ENCODE data around the gene CDC34. TPM values are rescaled to one million over a fixed set of nuclear protein-coding genes. Genes with fewer than 3 reads are reported as not detected.

Gene CDC34
- total RNA-seq, 1 experiment from 2014 or later = 112 TPM

- H3K9me3 ChIP-seq (ENCODE audit: control insufficient read depth, low read depth, low read length) = no peaks in the 10 kb centered on the region
- H3K4me1 Mint-ChIP-seq = peaks cover 0 to 15% of the 10 kb centered on the region in 2 experiments; a peak in 2 of 4 replicates
- H3K9ac ChIP-seq (ENCODE audit: extremely low read depth, insufficient read length, low read length) = no peak overlapping the region
- H3K23me2 ChIP-seq (ENCODE audit: insufficient read length, low read depth, low read length, poor library complexity, severe bottlenecking) = peaks cover 9% of the 10 kb centered on the region
- no peaks in the 10 kb centered on the region for H4K20me1 ChIP-seq (ENCODE audit: control insufficient read depth, insufficient read depth, insufficient read length)
- H2BK15ac ChIP-seq (ENCODE audit: low read depth, low read length) = no peak overlapping the region
- no peak overlapping the region for H3K27ac ChIP-seq (ENCODE audit: insufficient read length, low read depth, low read length)
- H3K79me2 ChIP-seq (ENCODE audit: insufficient read depth, low read length) = no peaks in the 10 kb centered on the region
- H3K9me3 Mint-ChIP-seq = peaks cover 8 to 10% of the 10 kb centered on the region in 2 experiments; a peak in 4 of 5 replicates
- H4K91ac ChIP-seq (ENCODE audit: insufficient read length, low read depth, low read length) = no peak overlapping the region
- H3K56ac ChIP-seq (ENCODE audit: insufficient read length, low read depth, low read length) = no peak overlapping the region
- H3K4me2 ChIP-seq (ENCODE audit: insufficient read depth, insufficient read length, low read length) = peak overlapping the region; percentile 48
- H3T11ph ChIP-seq (ENCODE audit: low read length) = no peak overlapping the region
- no peaks in the 10 kb centered on the region for H3K4me1 ChIP-seq (ENCODE audit: insufficient read depth, low read length)
- WGBS (ENCODE audit: extremely low coverage, insufficient read length, low lambda C conversion rate) = no CpG with 5 or more reads among the region's 18 CpGs
- H4K5ac ChIP-seq (ENCODE audit: insufficient read length, low read depth, low read length) = no peak overlapping the region
- no peak overlapping the region for H2AK5ac ChIP-seq (ENCODE audit: insufficient read length, low read length)
- H3K27ac Mint-ChIP-seq = no peak overlapping the region
- no peak overlapping the region for H2BK5ac ChIP-seq (ENCODE audit: insufficient read length, low read length)
- H3K79me1 ChIP-seq (ENCODE audit: insufficient read depth, low read depth, low read length, poor library complexity, severe bottlenecking) = no peaks in the 10 kb centered on the region
- TF ChIP-seq CTCF (conservative IDR thresholded peaks at IDR 0.05) = no peak
- no peak overlapping the region for H3K14ac ChIP-seq (ENCODE audit: insufficient read depth, low read length)
- no peak for DNase-seq
- no peak overlapping the region for H3K4ac ChIP-seq (ENCODE audit: low read depth, low read length)
- H3K36me3 Mint-ChIP-seq (ENCODE audit: insufficient read depth in 1 of 3, low read depth in 3 of 3) = peaks cover 0 to 2% (median 0%) of the 10 kb centered on the region in 3 experiments; a peak in 2 of 7 replicates
- peaks cover 14% of the 10 kb centered on the region; the same call in 1 of the 2 replicates for H3K27me3 ChIP-seq (ENCODE audit: insufficient read depth, low read length)
- no peak overlapping the region for H2BK20ac ChIP-seq (ENCODE audit: low read depth, low read length, poor library complexity, severe bottlenecking)
- H2BK120ac ChIP-seq (ENCODE audit: low read depth, low read length, poor library complexity, severe bottlenecking) = no peak overlapping the region
- no peak overlapping the region for H4K8ac ChIP-seq (replicated peaks; ENCODE audit: insufficient read length, low read depth, low read length)
- H3K18ac ChIP-seq (ENCODE audit: insufficient read length, low read depth, low read length) = no peak overlapping the region
- H3K4me3 Mint-ChIP-seq = peak overlapping the region in 1 of 2 experiments; percentile 81; a peak in 3 of 5 replicates
- H3K27me3 Mint-ChIP-seq (ENCODE audit: low read depth) = peaks cover 53% of the 10 kb centered on the region
- H2AFZ ChIP-seq (ENCODE audit: low read length) = no peak overlapping the region
- no peak overlapping the region for H2BK12ac ChIP-seq (ENCODE audit: insufficient read length, low read depth, low read length)
- no peak overlapping the region for H3K23ac ChIP-seq (ENCODE audit: insufficient read length, low read depth, low read length)
Measured at GRCh38 chr19:496986-497385, 34.6 kb upstream of the CDC34 start.

Data from H9 (cell line).